Prostate gland (tissue), 2 donors: ENCODE data around the gene TRAPPC6A.

Source experiments
- POLR2A ChIP-seq: fragments of 450-650 bp; IDR thresholded peaks from one replicate; pipeline ENCODE4 v1.6.1; 2016; ENCODE audit warnings: antibody characterized with exemption, mild to moderate bottlenecking
- POLR2AphosphoS5 ChIP-seq: sonication (generic); formaldehyde crosslinking; IDR thresholded peaks from one replicate; pipeline ENCODE4 v1.6.1; 2017; ENCODE audit warnings: antibody characterized with exemption
- TF ChIP-seq, protein P1 (sequence below), 4 experiments: fragments of 200-600 bp in 2 of 4; fragments of 450-650 bp in 2 of 4; sonication (generic) in 2 of 4; IDR thresholded peaks; 1 replicate in 3 of 4; 2 replicates in 1 of 4; pipeline ENCODE4 v1.5.1; 2016 to 2019; ENCODE audit warnings: antibody characterized with exemption in 4 of 4, mild to moderate bottlenecking in 2 of 4, moderate library complexity in 2 of 4

- TF ChIP-seq, protein P1, sequence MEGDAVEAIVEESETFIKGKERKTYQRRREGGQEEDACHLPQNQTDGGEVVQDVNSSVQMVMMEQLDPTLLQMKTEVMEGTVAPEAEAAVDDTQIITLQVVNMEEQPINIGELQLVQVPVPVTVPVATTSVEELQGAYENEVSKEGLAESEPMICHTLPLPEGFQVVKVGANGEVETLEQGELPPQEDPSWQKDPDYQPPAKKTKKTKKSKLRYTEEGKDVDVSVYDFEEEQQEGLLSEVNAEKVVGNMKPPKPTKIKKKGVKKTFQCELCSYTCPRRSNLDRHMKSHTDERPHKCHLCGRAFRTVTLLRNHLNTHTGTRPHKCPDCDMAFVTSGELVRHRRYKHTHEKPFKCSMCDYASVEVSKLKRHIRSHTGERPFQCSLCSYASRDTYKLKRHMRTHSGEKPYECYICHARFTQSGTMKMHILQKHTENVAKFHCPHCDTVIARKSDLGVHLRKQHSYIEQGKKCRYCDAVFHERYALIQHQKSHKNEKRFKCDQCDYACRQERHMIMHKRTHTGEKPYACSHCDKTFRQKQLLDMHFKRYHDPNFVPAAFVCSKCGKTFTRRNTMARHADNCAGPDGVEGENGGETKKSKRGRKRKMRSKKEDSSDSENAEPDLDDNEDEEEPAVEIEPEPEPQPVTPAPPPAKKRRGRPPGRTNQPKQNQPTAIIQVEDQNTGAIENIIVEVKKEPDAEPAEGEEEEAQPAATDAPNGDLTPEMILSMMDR (IDR thresholded peaks at IDR 0.05) = no peak
- TF ChIP-seq POLR2A (no peak), POLR2AphosphoS5 (no peak)
These were observed 63.9 kb downstream of the TRAPPC6A start for GRCh38 chr19:45114116-45114515.
